Brain microvascular endothelial cell (primary cell): ENCODE measurements around the gene CPLX3.

ENCODE experiments used
- DNase-seq: peaks from one replicate; pipeline ENCODE4 v3.0.0-alpha.2; 2020
- H3K27ac ChIP-seq: fragments of 250-450 bp; sonication (Bioruptor Pico); 2 replicates; pipeline ENCODE4 v1.5.1; 2020; ENCODE audit warnings: mild to moderate bottlenecking, moderate library complexity
- H3K27me3 ChIP-seq: fragments of 250-450 bp; sonication (Bioruptor Pico); replicated peaks from 2 replicates; pipeline ENCODE4 v1.5.1; 2020; ENCODE audit warnings: mild to moderate bottlenecking
- H3K36me3 ChIP-seq: fragments of 250-450 bp; sonication (Bioruptor Pico); replicated peaks from 2 replicates; pipeline ENCODE4 v1.5.1; 2020; ENCODE audit warnings: mild to moderate bottlenecking
- H3K4me3 ChIP-seq: 2 replicates; pipeline ENCODE4 v1.5.1; 2011; ENCODE audit warnings: low read depth, mild to moderate bottlenecking, control low read depth, low read length, moderate library complexity
- CTCF ChIP-seq: IDR thresholded peaks from 2 replicates; pipeline ENCODE4 v1.5.1; 2011; ENCODE audit warnings: low read depth, mild to moderate bottlenecking, moderate library complexity, low read length, control low read depth, inconsistent platforms; ENCODE audit errors: missing control alignments
- in situ Hi-C: cut with HindIII; loops from 2 replicates; pipeline ENCODE4 v1.10.0; 2017; ENCODE audit warnings: low sequenced_read_pairs, low pct_ligation_motif_present

Gene CPLX3

GRCh38 chr15:74791667-74792066 lies 34.8 kb upstream of the CPLX3 start:
- no peaks in the 10 kb centered on the region for H3K27me3 ChIP-seq
- DNase-seq: no peak
- in situ Hi-C loops: no loop called here
- no peak overlapping the region for H3K27ac ChIP-seq
- no peak overlapping the region for H3K4me3 ChIP-seq
- no peaks in the 10 kb centered on the region for H3K36me3 ChIP-seq
- no peak for TF ChIP-seq CTCF

DNA sequence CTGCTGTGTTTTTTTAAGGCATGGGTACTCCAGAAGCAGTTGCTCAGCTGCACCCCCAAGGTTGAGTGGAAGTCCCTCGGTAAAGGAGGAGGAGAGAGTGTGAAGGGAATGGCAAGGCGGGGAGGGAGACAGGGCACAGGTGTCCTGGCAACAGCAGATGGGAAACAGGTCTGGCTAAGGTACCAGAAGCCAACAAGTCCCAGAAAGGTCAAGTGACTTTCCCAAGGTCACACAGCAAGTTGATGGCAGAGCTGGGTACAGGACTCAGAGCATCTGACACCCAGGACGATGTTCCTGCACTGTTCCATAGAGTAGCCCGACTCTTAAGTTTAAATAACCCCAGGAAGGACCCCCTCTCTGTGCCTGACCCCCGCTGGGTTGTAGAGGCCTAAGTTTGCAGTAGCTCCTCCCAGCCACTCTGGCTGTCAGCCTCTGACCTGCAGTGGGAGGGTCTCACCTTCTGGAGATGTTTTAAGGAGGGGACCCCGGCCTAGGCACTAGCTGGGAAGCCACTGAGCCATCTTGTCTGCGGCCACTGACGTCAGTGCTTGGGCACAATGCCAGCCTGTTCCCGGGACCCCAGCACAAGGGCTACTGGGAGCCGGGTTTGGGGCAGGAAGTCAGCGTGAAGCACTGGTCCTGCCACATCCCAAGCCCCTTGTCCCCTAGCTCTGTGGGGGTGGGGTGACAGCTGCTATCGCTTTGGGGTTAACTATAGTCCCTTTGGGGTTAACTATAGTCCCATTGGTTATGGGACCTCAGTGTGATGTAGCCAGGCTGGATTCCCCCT lies 34.0 kb upstream of the CPLX3 start:
- Histone ChIP-seq H3K27ac (no peak overlapping the region), H3K4me3 (no peak overlapping the region), H3K36me3 (no peaks in the 10 kb centered on the region), H3K27me3 (no peaks in the 10 kb centered on the region)
- in situ Hi-C loops: no loop called here
- no peak for TF ChIP-seq CTCF
- DNase-seq: no peak

- Histone ChIP-seq H3K4me3 (no peak overlapping the region), H3K27ac (no peak overlapping the region), H3K27me3 (no peaks in the 10 kb centered on the region), H3K36me3 (peaks cover under 1% of the 10 kb centered on the region)
- DNase-seq: peak; percentile 56
- in situ Hi-C loops: no loop called here
- TF ChIP-seq CTCF: peak; percentile 80
These were observed 33.0 kb upstream of the CPLX3 start for GRCh38 chr15:74793135-74794028.

- no peak overlapping the region for H3K27ac ChIP-seq
- no peaks in the 10 kb centered on the region for H3K27me3 ChIP-seq
- DNase-seq: no peak
- H3K4me3 ChIP-seq: no peak overlapping the region
- no peak for TF ChIP-seq CTCF
- in situ Hi-C loops: no loop called here
- H3K36me3 ChIP-seq: peaks cover 7% of the 10 kb centered on the region
These were observed 32.0 kb upstream of the CPLX3 start for GRCh38 chr15:74794248-74794969.

DNA sequence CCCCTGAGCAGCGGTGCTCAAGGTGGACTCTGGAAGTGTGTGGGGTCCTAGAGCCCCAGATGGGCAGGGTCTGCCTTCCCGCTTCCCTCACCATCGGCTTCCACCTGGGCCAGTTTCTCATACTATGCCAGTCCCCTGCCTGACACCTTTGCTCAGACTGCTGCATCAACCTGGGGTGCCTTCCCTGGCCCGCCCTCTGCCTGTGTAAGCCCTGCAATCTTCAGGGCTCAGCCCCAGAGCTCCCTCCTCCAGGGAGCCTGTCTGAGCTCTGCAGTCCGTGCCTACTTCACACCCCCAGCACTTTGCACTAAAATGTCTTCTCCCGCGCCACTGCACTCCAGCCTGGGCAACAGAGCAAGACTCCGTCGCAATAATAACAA lies 31.5 kb upstream of the CPLX3 start:
- H3K4me3 ChIP-seq: no peak overlapping the region
- H3K27me3 ChIP-seq: no peaks in the 10 kb centered on the region
- no peak for TF ChIP-seq CTCF
- no peak for DNase-seq
- H3K36me3 ChIP-seq: peaks cover 12% of the 10 kb centered on the region
- H3K27ac ChIP-seq: no peak overlapping the region
- in situ Hi-C loops: no loop called here
